COR-L47 (cell line): ENCODE results near the gene TANC1.

ENCODE experiments used
- DNase-seq: peaks from one replicate; lab custom pipeline; 2025; lab: John Stamatoyannopoulos, UW

TANC1 gene

DNA sequence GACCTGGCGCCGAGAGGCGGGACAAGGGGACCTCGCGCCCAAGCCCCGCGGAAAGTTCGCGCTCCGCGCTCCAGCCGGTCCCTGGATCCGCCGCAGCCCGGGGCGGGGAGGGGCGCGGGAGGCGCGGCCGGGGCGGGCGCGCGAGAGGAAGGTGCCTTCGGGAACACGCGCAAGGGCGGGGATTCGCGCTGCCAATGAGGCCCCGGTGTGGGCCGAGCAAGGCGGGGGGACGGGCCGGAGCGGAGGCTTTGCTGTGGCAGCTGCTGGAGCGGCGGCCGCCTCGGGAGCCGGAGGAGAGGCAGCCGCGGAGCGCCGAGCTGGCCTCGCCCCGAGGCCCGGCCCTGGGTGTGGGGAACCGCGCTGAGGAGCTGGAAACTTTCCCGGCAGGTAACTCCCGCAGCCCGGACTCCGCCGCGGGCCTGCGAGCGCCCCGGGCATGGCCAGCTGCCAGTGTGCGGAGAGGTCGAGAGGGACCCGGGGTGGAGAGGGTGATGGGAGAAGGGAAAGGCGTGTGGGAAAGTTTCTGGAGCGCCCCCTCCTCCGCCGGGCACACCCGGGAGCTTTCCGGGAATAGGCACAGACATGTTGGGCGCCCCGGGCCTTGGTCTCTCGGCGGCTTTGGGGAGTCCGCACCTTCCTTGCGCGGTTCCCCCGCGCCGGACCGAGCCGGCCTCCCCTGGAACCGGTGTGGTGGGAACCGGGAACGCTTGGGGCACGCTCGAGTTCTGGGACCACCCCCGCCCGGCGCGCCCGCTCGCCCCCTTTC, at the start of gene TANC1:
TANC1 (plus strand) TSS at position 245 of the 766 bp plus-strand sequence. CDS start 97,271 bp downstream, outside the sequence.
- peak; percentile 90 for DNase-seq

- DNase-seq = no peak
These were observed 46.6 kb upstream of the TANC1 start for GRCh38 chr2:158921599-158922408.

GRCh38 chr2:158922601-158923000, 45.8 kb upstream of the TANC1 start:
- DNase-seq = no peak

DNA sequence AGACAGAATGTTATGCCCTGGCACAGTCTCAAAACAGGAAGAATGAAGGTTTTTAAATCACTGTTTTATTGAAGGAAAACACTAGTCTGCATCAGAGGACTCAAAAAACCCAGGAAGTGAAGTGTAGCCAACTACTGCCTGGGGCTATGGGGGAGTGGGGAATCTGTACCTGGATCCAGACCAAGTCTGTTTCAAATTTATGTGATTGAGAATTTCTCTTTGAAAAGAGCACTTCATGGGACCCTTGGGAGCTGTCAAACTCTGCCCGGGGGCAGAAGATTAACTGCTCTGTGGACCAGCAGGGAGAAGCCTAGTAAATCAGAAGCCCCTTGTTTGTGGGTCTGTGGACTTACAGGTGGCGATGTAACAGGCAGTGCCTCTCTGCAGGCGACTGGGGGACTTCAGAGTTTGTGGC, 45.3 kb upstream of the TANC1 start:
- DNase-seq = peak; percentile 51

GRCh38 chr2:158923641-158924040, 44.8 kb upstream of the TANC1 start:
- DNase-seq = no peak

- DNase-seq = no peak
These were observed 41.9 kb upstream of the TANC1 start for GRCh38 chr2:158926478-158926948.

DNA sequence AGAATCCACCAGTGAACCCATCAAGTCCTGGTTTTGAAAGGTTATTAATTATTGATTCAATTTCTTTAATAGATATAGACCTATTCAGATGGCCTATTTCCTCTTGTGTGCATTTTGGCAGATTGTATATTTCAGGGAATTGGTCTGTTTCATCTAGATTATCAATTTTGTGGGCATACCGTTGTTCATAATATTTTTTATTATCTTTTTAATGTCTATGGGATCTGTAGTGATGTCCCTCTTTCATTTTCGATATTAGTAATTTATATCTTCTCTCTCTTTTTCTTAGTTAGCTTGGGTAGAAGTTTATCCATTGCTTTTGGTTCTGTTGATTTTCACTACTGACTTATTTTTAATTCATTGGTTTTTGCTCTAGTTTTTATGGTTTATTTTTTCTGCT, 39.9 kb upstream of the TANC1 start:
- no peak for DNase-seq

DNA sequence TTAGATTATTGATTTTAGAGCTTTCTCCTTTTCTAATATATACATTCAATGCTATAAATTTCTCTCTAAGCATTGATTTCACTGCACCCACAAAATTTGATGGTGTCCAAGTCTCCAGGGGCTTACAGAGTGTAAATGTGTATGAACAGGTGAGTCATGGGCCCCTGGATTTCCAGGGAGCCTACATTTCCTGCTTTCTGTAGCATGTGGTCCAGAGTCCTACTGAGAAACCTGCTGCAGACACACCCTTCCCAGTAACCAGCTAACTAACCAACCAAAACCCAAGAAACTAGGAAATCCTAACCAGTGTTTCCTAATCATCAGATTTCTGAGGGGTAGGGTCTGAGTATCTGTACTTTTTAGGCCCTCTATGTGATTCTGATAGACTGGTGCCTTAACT, 39.5 kb upstream of the TANC1 start:
- DNase-seq = no peak

DNA sequence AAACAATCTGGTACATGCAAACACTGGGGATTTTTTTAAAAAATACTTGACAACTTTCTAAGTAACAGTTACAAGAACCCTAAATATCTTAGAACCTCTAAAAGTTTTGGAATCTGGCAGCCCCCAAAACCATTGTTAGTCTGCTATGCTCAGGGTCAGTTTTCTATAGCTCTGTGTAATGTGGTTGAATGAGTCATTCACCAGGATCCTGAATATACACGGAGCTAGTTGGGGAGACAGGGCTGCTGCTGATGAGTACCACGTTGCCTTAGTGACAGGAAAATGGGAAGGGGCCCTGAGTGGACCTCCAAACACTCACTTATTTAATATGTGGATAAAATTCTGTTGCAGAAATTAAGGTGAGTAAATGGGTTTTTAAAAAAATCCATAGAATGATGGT, 36.9 kb upstream of the TANC1 start:
- DNase-seq = no peak

- DNase-seq = no peak
These were observed 36.3 kb upstream of the TANC1 start for GRCh38 chr2:158932131-158932645.

- no peak for DNase-seq
These were observed 34.3 kb upstream of the TANC1 start for GRCh38 chr2:158934170-158934569.

DNA sequence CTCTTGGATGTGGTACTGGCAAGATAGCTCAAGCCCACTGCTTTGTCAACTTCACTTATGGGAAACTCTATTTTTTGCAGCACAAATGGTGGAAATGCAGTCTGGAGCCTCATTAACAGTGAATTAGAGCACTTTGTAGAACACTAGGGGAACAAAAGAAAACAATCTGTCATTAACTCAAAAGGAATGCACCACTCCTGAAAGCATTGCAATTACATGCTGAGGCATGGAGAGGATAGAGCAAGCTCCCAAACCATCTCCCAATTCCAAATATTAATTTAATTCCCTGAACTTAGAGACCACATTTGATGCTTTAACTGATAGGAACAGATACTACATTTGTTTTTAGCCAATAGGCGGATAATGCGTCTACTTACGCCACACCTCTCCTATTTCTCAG, 32.8 kb upstream of the TANC1 start:
- DNase-seq = no peak

- no peak for DNase-seq
These were observed 31.5 kb upstream of the TANC1 start for GRCh38 chr2:158936978-158937377.

DNA sequence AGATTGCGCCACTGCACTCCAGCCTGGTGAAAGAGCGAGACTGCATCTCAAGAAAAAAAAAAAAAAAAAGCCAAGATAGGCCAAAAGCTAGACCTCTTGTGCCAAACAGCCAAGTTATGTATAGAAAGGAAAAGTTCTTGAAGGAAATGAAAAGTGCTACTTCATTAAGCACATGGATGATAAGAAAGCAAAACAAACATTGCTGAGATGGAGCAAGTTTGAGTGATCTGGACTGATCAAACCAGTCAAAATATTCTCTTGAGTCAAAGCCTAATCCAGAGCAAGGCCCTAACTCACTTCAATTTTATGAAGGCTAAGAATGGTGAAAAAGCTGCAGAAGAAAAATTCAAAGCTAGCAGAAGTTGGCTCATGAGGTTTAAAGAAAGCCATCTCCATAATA, 28.1 kb upstream of the TANC1 start:
- no peak for DNase-seq

- DNase-seq = no peak
These were observed 24.5 kb upstream of the TANC1 start for GRCh38 chr2:158943973-158944372.

- DNase-seq = no peak
These were observed 19.3 kb upstream of the TANC1 start for GRCh38 chr2:158948964-158949699.

- DNase-seq = no peak
These were observed 15.0 kb upstream of the TANC1 start for GRCh38 chr2:158953454-158953853.

- DNase-seq = peak; percentile 85
These were observed 14.3 kb upstream of the TANC1 start for GRCh38 chr2:158953926-158954763.

DNA sequence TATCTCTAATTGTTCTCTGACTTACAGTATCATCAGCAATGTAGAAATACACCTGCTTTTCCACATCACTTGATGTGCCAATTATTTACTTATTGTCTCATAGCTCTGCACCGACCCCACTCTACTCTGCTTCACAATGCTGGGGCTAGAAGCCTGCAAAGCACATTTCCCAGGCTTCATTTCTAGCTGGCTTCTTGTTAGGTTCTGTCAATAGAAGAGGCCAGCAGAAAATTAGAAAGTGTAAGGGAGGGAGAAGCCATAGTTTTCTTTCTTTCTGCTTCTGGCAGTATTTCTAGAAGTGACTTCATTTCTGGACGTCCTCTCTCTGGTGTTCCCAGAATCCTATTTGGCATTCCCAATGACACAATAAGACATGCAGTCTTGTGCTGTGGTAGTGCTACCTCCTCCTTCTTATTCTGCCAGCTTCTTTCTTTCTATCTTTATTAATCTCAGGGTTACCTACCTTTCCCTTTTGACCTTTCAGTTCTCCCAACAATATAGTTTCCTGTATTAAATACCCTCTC, 12.5 kb upstream of the TANC1 start:
- DNase-seq = no peak

DNA sequence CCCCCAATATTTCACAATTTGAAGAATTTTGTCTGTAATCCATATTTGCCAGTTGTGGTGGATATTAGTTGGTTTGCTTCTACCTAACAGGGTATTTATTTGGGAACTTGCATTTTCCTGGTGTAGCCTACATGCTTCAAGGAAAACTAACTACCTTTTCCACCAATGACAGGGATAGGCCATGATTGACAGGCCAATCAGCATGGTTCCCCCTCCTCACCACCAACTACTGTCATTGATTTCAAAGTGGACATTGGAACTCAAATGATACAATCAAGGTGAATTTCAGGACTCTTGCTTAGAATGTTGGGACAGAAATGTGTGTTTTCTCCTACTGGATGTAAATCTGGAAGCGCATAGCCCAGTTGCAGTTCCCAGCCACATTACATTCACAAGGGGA, 10.1 kb upstream of the TANC1 start:
- DNase-seq = no peak

GRCh38 chr2:158960193-158960592, 8.2 kb upstream of the TANC1 start:
- no peak for DNase-seq
